H1 (cell line): Measurements from ENCODE around the gene DHX32. TPM values are rescaled to one million over a fixed set of nuclear protein-coding genes. Genes with fewer than 3 reads are reported as not detected.

Source experiments
- CTCF ChIA-PET: fragments of 300-600 bp; sonication (Branson Sonifier 250); formaldehyde crosslinking; loops from one replicate; lab custom pipeline; 2021; ENCODE audit not compliant: partially characterized antibody; lab: Charles Lee
- POLR2A ChIA-PET: fragments of 300-600 bp; sonication (Branson Sonifier 250); formaldehyde crosslinking; loops from one replicate; lab custom pipeline; 2021; ENCODE audit warnings: inconsistent platforms; ENCODE audit not compliant: partially characterized antibody; lab: Charles Lee
- DNase-seq, 2 experiments: peaks; one replicate each; pipeline versions ENCODE4 v3.0.0 to v3.0.0-alpha.2; 2010 to 2022; ENCODE audit warnings: low spot score in 2 of 2, low read depth in 1 of 2, mixed read lengths in 1 of 2
- FAIRE-seq: peaks from 2 replicates; lab custom pipeline; 2011; peaks lifted over from hg19 to GRCh38; lab: Jason Lieb, UNC
- H2AFZ ChIP-seq: 2 replicates; pipeline ENCODE4 v1.8.1; 2012; ENCODE audit warnings: low read length, inconsistent platforms
- H2AK5ac ChIP-seq: 2 replicates; pipeline ENCODE4 v1.6.1; 2013; ENCODE audit warnings: low read depth, low read length
- H2BK120ac ChIP-seq: replicated peaks from 2 replicates; pipeline ENCODE3; 2013; ENCODE audit warnings: low read depth, low read length, inconsistent platforms
- H2BK12ac ChIP-seq: 2 replicates; pipeline ENCODE4 v1.6.1; 2013; ENCODE audit warnings: low read depth, low read length
- H2BK15ac ChIP-seq: 2 replicates; pipeline ENCODE4 v1.6.1; 2013; ENCODE audit warnings: low read length
- H2BK20ac ChIP-seq: 2 replicates; pipeline ENCODE4 v1.6.1; 2013; ENCODE audit warnings: low read length
- H2BK5ac ChIP-seq: 2 replicates; pipeline ENCODE4 v1.6.1; 2013; ENCODE audit warnings: low read depth, low read length
- H3K14ac ChIP-seq: 2 replicates; pipeline ENCODE4 v1.6.1; 2013; ENCODE audit warnings: inconsistent platforms; ENCODE audit not compliant: insufficient read length
- H3K18ac ChIP-seq: 2 replicates; pipeline ENCODE4 v1.6.1; 2013; ENCODE audit warnings: low read length; ENCODE audit errors: extremely low read depth
- H3K23ac ChIP-seq: 2 replicates; pipeline ENCODE4 v1.6.1; 2013; ENCODE audit warnings: inconsistent platforms; ENCODE audit not compliant: insufficient read length
- H3K23me2 ChIP-seq: 2 replicates; pipeline ENCODE4 v1.6.1; 2013; ENCODE audit warnings: low read depth, low read length
- H3K27ac ChIP-seq: 2 replicates; pipeline ENCODE4 v1.6.1; 2011; ENCODE audit warnings: low read depth, low read length, inconsistent platforms
- H3K27me3 ChIP-seq, 4 experiments: replicated peaks in 1 of 4; 1 replicate in 1 of 4; 2 replicates in 3 of 4; pipeline versions ENCODE4 v1.6.1 to v1.8.1; 2011 to 2013; ENCODE audit warnings: low read length in 3 of 4, mild to moderate bottlenecking in 3 of 4, inconsistent platforms in 2 of 4, mixed read lengths in 2 of 4, moderate library complexity in 1 of 4; ENCODE audit not compliant: control insufficient read depth in 3 of 4, insufficient read depth in 3 of 4; ENCODE audit errors: extremely low read depth in 1 of 4
- H3K36me3 ChIP-seq, 4 experiments: 2 replicates each; pipeline versions ENCODE4 v1.6.1 to v1.8.1; 2011 to 2013; ENCODE audit warnings: mild to moderate bottlenecking in 4 of 4, low read length in 3 of 4, moderate library complexity in 2 of 4, control low read depth in 1 of 4, inconsistent platforms in 1 of 4; ENCODE audit not compliant: insufficient read depth in 4 of 4, control insufficient read depth in 2 of 4
- H3K4ac ChIP-seq: replicated peaks from 2 replicates; pipeline ENCODE3; 2013; ENCODE audit warnings: low read length, low read depth, mixed read lengths, inconsistent platforms; ENCODE audit not compliant: insufficient read length
- H3K4me1 ChIP-seq, 4 experiments: replicated peaks in 1 of 4; 1 replicate in 1 of 4; 2 replicates in 3 of 4; pipeline versions ENCODE4 v1.6.1 to v1.8.1; 2011 to 2013; ENCODE audit warnings: low read length in 3 of 4, inconsistent platforms in 2 of 4, mixed read lengths in 1 of 4; ENCODE audit not compliant: insufficient read depth in 4 of 4, control insufficient read depth in 3 of 4
- H3K4me2 ChIP-seq, 2 experiments: 2 replicates each; pipeline versions ENCODE4 v1.6.1 to v1.8.1; 2011 to 2013; ENCODE audit warnings: low read depth in 2 of 2, low read length in 2 of 2, control low read depth in 1 of 2, inconsistent platforms in 1 of 2, mild to moderate bottlenecking in 1 of 2; ENCODE audit not compliant: insufficient read depth in 1 of 2
- H3K4me3 ChIP-seq, 4 experiments: fragments of 200-600, 300-600 bp in 1 of 4; sonication (generic), shearing (Covaris generic), sonication (Bioruptor Twin) in 1 of 4; 2 replicates each; pipeline versions ENCODE4 v1.5.1 to v1.8.1; 2011 to 2016; ENCODE audit warnings: low read length in 4 of 4, low read depth in 3 of 4, control low read depth in 2 of 4, inconsistent platforms in 2 of 4, mild to moderate bottlenecking in 2 of 4, mixed read lengths in 1 of 4, moderate library complexity in 1 of 4; ENCODE audit not compliant: insufficient read depth in 2 of 4; ENCODE audit errors: extremely low read depth in 1 of 4
- H3K56ac ChIP-seq: replicated peaks from 2 replicates; pipeline ENCODE3; 2013; ENCODE audit warnings: low read depth, mild to moderate bottlenecking, mixed read lengths, low read length, inconsistent platforms; ENCODE audit not compliant: insufficient read length
- H3K79me1 ChIP-seq: 2 replicates; pipeline ENCODE4 v1.6.1; 2013; ENCODE audit warnings: low read depth, low read length, control low read depth
- H3K79me2 ChIP-seq, 2 experiments: 2 replicates each; pipeline versions ENCODE4 v1.6.1 to v1.8.1; 2012 to 2013; ENCODE audit warnings: low read length in 2 of 2, mild to moderate bottlenecking in 2 of 2, inconsistent platforms in 1 of 2; ENCODE audit not compliant: insufficient read depth in 2 of 2, control insufficient read depth in 1 of 2
- H3K9ac ChIP-seq, 4 experiments: replicated peaks in 1 of 4; 1 replicate in 1 of 4; 2 replicates in 3 of 4; pipeline versions ENCODE4 v1.6.1 to v1.8.1; 2011 to 2013; ENCODE audit warnings: low read depth in 3 of 4, low read length in 3 of 4, control low read depth in 2 of 4, mild to moderate bottlenecking in 2 of 4, moderate library complexity in 2 of 4, inconsistent platforms in 1 of 4; ENCODE audit errors: extremely low read depth in 1 of 4
- H3K9me3 ChIP-seq, 2 experiments: 2 replicates each; pipeline versions ENCODE4 v1.6.1 to v1.8.1; 2012 to 2013; ENCODE audit warnings: mild to moderate bottlenecking in 2 of 2, moderate library complexity in 2 of 2, control low read depth in 1 of 2, inconsistent platforms in 1 of 2, low read depth in 1 of 2, low read length in 1 of 2, mixed read lengths in 1 of 2; ENCODE audit not compliant: insufficient read depth in 2 of 2
- H4K20me1 ChIP-seq, 2 experiments: replicated peaks in 1 of 2; 2 replicates each; pipeline versions ENCODE3 to v1.8.1; 2011 to 2013; ENCODE audit warnings: inconsistent platforms in 2 of 2, low read length in 2 of 2, mild to moderate bottlenecking in 1 of 2; ENCODE audit not compliant: insufficient read depth in 2 of 2, control insufficient read depth in 1 of 2
- H4K5ac ChIP-seq: 2 replicates; pipeline ENCODE4 v1.6.1; 2013; ENCODE audit warnings: low read length, low read depth, mixed read lengths, inconsistent platforms; ENCODE audit not compliant: insufficient read length
- H4K8ac ChIP-seq: 2 replicates; pipeline ENCODE4 v1.8.0; 2013; ENCODE audit warnings: mild to moderate bottlenecking, moderate library complexity, low read length, inconsistent platforms; ENCODE audit not compliant: insufficient read depth; ENCODE audit errors: extremely low read depth
- H4K91ac ChIP-seq: replicated peaks from 2 replicates; pipeline ENCODE3; 2013; ENCODE audit warnings: low read length, mixed read lengths, inconsistent platforms; ENCODE audit not compliant: insufficient read length
- GABPA ChIP-seq: IDR thresholded peaks from 2 replicates; pipeline ENCODE4 v1.6.1; 2011; ENCODE audit warnings: mild to moderate bottlenecking, low read length, moderate library complexity, borderline replicate concordance; ENCODE audit not compliant: insufficient read depth
- MAFK ChIP-seq: IDR thresholded peaks from 2 replicates; pipeline ENCODE4 v1.6.1; 2012; ENCODE audit warnings: low read depth, mild to moderate bottlenecking, improper control_type of control experiment, low read length
- NRF1 ChIP-seq: IDR thresholded peaks from 2 replicates; pipeline ENCODE4 v1.6.1; 2011; ENCODE audit warnings: mild to moderate bottlenecking, low read depth, low read length, improper control_type of control experiment
- SIX5 ChIP-seq: IDR thresholded peaks from 2 replicates; pipeline ENCODE4 v1.6.1; 2011; ENCODE audit warnings: mild to moderate bottlenecking, low read depth, low read length
- WGBS, 2 experiments: shearing (Covaris generic) in 1 of 2; methylation state at CpG; one replicate each; pipeline versions ENCODE4 v1.1.6 to v1.1.7; 2013 to 2015; ENCODE audit warnings: low lambda C conversion rate in 2 of 2, mixed read lengths in 2 of 2, inconsistent platforms in 1 of 2, low coverage in 1 of 2, missing lambda C conversion rate in 1 of 2; ENCODE audit not compliant: insufficient replicate concordance in 2 of 2, insufficient coverage in 1 of 2, insufficient read length in 1 of 2; ENCODE audit errors: extremely low coverage in 1 of 2, missing lambda C conversion rate in 1 of 2; 5-methylcytosine and 5-hydroxymethylcytosine counted together
- polyA plus RNA-seq, 7 experiments: library from polyadenylated mRNA; depleted of rRNA in 3 of 7; stranded (reverse) in 5 of 7; unstranded in 2 of 7; fragments of >200 nt in 5 of 7; fragments of 200-250 nt in 2 of 7; gene quantifications; 1 replicate in 5 of 7; 2 replicates in 1 of 7; 4 replicates in 1 of 7; pipeline versions ENCODE4 v1.2.1 to v1.2.3, GENCODE V29; 2011 to 2013; ENCODE audit warnings: missing spikeins in 2 of 7, mixed read lengths in 2 of 7
- total RNA-seq: library from RNA; stranded (reverse); fragmentation: NEBNext Ultra II Directional; extraction: Animal tissue kit (Norgen Biotek cat#: 25700); gene quantifications from 2 replicates; pipeline ENCODE4 v1.2.1, GENCODE V29; 2021

The DHX32 gene
- total and polyA plus RNA-seq, 2 of the 8 experiments (the other 6 are each of a cell fraction or from before 2014, with no cell fraction given), result 12.4 to 15.8 TPM

- H3K36me3 ChIP-seq, result peaks cover 11 to 49% (median 29%) of the 10 kb centered on the region in 4 experiments
- H4K20me1 ChIP-seq, result peaks cover 5 to 9% of the 10 kb centered on the region in 2 experiments
- FAIRE-seq (no peak), DNase-seq (no peak)
- no peak overlapping the region for H3K18ac ChIP-seq
- no peak overlapping the region for H2BK12ac ChIP-seq
- 86% methylated on average over 9 of the region's 9 CpGs; no CpG with 5 or more reads in 1 of the 2 experiments for WGBS, 2 experiments
- H3K4me3 ChIP-seq, result no peak overlapping the region
- no peaks in the 10 kb centered on the region for H3K4me1 ChIP-seq
- H3K9ac ChIP-seq, result no peak overlapping the region
- no peaks in the 10 kb centered on the region for H3K79me1 ChIP-seq
- no peaks in the 10 kb centered on the region for H3K9me3 ChIP-seq
- no peak overlapping the region for H2BK120ac ChIP-seq
- POLR2A ChIA-PET, result interaction anchor here (0.9 to 1.3 kb wide), 2 partner anchors 11 to 17 kb away, joined by 3 to 4 read pairs; no protein-coding TSS in a partner anchor
- no peak overlapping the region for H3K4me2 ChIP-seq
- CTCF ChIA-PET, result no interaction called here
- no peak overlapping the region for H3K27ac ChIP-seq
- no peak overlapping the region for H2BK15ac ChIP-seq
- no peak overlapping the region for H3K56ac ChIP-seq
- no peak overlapping the region for H2BK20ac ChIP-seq
- H4K5ac ChIP-seq, result no peak overlapping the region
- no peaks in the 10 kb centered on the region for H3K27me3 ChIP-seq
- no peak overlapping the region for H4K91ac ChIP-seq
- TF ChIP-seq NRF1, result no peak
- TF ChIP-seq MAFK, result no peak
- no peak for TF ChIP-seq SIX5
- TF ChIP-seq GABPA, result no peak
- H3K14ac ChIP-seq, result no peak overlapping the region
- no peak overlapping the region for H3K4ac ChIP-seq
- H2BK5ac ChIP-seq, result no peak overlapping the region
- no peaks in the 10 kb centered on the region for H3K79me2 ChIP-seq
- H3K23ac ChIP-seq, result no peak overlapping the region
- no peak overlapping the region for H4K8ac ChIP-seq
- no peak overlapping the region for H2AK5ac ChIP-seq
- H2AFZ ChIP-seq, result no peak overlapping the region
- no peaks in the 10 kb centered on the region for H3K23me2 ChIP-seq
These were observed 40.7 kb downstream of the DHX32 start for GRCh38 chr10:125840406-125840805.
